ENCODE results near the gene ACADS. TPM values are rescaled to one million over a fixed set of nuclear protein-coding genes. Genes with fewer than 3 reads are reported as not detected.

ACADS gene
- total and polyA plus RNA-seq, 9 of the 15 experiments (the other 6 are each of a cell fraction or from before 2014, with no cell fraction given) = 0.06 to 20.3 (median 8.8) TPM

GRCh38 chr12:120686690-120687577 is 38.7 kb upstream of the ACADS start, which contains the start of gene MLEC (continued):
- TF ChIP-seq THAP12 (CRISPR knock-in tag; IDR thresholded peaks at IDR 0.05) (0 out of 2 replicates have a peak, but pooled peaks have one; percentile 23), SMARCA4 (IDR thresholded peaks at IDR 0.05) (no peak), TAF9B (IDR thresholded peaks at IDR 0.05; ENCODE audit: partially characterized antibody) (peak; percentile 68), ZNF311 (CRISPR knock-in tag; IDR thresholded peaks at IDR 0.05) (no peak), SPI1 (IDR thresholded peaks at IDR 0.05; ENCODE audit: borderline replicate concordance, low read depth, low read length) (peak; percentile 65; the same call in 1 of the 2 replicates), CBX3 (IDR thresholded peaks at IDR 0.05; ENCODE audit: borderline replicate concordance in 1 of 2, low read length in 2 of 2) (peak in 1 of 2 experiments; percentile 83; a peak in 1 of 3 replicates), USF1 (CRISPR knock-in tag; IDR thresholded peaks at IDR 0.05) (no peak; the same call in 1 of the 2 replicates), ZNF133 (CRISPR knock-in tag; IDR thresholded peaks at IDR 0.05) (no peak), NR2F6 (CRISPR knock-in tag; IDR thresholded peaks at IDR 0.05) (no peak), TSC22D4 (tag; IDR thresholded peaks at IDR 0.05) (no peak), PBX2 (CRISPR knock-in tag; IDR thresholded peaks at IDR 0.05; ENCODE audit: low read depth) (no peak), PBX2 (tag; conservative IDR thresholded peaks at IDR 0.05; ENCODE audit: low read depth) (no peak), EZH2 (IDR thresholded peaks at IDR 0.05; ENCODE audit: borderline replicate concordance, low read depth, low read length) (no peak), PRDM10 (IDR thresholded peaks at IDR 0.05; ENCODE audit: partially characterized antibody) (no peak), KDM1A (IDR thresholded peaks at IDR 0.05) (no peak), POLR2B (IDR thresholded peaks at IDR 0.05; ENCODE audit: low read depth, partially characterized antibody) (peak; percentile 65)

Data from K562 (cell line).